ENCODE measurements around the gene DENND2C. TPM values are rescaled to one million over a fixed set of nuclear protein-coding genes. Genes with fewer than 3 reads are reported as not detected.

The DENND2C gene
- total RNA-seq, 2 donors from 2014 or later = 2.9 to 10.6 TPM

DNA sequence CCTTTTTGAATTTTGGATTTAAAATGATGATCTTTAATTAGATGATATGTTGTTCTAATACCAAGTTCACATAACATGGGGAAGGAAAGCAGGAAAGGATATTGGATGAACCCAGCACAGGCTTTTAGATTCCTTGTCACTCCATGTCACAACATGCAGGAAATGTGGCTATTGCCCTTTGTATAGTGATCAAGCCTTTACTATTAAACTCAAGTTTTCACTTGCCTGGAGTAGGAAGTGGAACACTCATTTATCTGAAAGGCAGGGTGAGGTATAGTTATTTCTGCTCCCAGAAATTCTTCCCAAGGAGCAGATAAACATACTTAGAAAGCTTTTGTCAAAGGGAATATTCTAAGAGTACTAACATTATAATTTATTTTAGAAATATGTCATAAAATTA, 51.2 kb downstream of the DENND2C start:
- DNase-seq (ENCODE audit: low spot score) = peak; percentile 15
- no peaks in the 10 kb centered on the region for H3K4me1 ChIP-seq (replicated peaks)
- no peak overlapping the region for H3K27ac ChIP-seq
- H3K4me3 ChIP-seq = no peak overlapping the region
- no peaks in the 10 kb centered on the region for H3K36me3 ChIP-seq
- no peaks in the 10 kb centered on the region for H3K9me3 ChIP-seq
- no peaks in the 10 kb centered on the region for H3K27me3 ChIP-seq (replicated peaks; ENCODE audit: insufficient read depth)
- intact Hi-C loops (cut with DNase I) = no loop called here
- TF ChIP-seq POLR2AphosphoS5 (IDR thresholded peaks at IDR 0.05) (peak; percentile 49), POLR2A (IDR thresholded peaks at IDR 0.05) (no peak)

DNA sequence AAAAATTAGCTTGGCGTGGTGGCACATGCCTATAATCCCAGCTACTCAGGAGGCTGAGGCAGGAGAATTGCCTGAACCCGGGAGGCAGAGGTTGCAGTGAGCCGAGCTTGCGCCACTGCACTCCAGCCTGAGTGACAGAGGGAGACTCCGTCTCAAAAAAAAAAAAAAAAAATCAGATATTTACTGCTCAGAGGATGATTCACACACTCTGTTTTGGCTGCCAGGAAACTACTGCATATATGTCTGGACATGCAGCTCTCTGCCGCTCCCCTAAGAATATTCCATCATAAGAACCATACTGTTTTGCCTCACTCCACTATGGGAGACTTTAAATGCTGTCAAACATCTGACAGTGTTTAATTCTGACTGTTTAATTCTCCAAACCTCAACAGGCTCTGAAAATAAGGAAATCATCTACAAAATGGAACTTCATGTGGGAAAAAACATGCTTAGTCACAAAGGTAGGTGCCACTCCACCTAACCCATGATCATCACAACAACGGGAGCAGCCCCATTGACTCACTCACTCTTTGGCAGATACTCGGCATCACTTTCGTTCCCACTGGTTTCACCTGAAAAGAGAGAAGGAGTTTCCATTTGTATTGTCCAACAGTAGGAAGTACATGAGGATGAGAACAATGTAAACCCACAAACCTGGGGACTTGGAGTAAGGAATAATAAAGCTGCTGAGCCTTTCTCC, 59.2 kb downstream of the DENND2C start:
- no peaks in the 10 kb centered on the region for H3K36me3 ChIP-seq
- DNase-seq (ENCODE audit: low spot score) = peak; percentile 63
- H3K9me3 ChIP-seq = no peaks in the 10 kb centered on the region
- WGBS = 63% methylated on average over 9 of the region's 9 CpGs
- H3K27ac ChIP-seq = peak overlapping the region in 1 of 2 donors; percentile 25
- intact Hi-C loops (cut with DNase I) = no loop called here
- H3K27me3 ChIP-seq (replicated peaks; ENCODE audit: insufficient read depth) = no peaks in the 10 kb centered on the region
- no peaks in the 10 kb centered on the region for H3K4me1 ChIP-seq (replicated peaks)
- TF ChIP-seq POLR2AphosphoS5 (IDR thresholded peaks at IDR 0.05) (peak; percentile 58), POLR2A (IDR thresholded peaks at IDR 0.05) (peak; percentile 19)
- TF ChIP-seq, protein P1, sequence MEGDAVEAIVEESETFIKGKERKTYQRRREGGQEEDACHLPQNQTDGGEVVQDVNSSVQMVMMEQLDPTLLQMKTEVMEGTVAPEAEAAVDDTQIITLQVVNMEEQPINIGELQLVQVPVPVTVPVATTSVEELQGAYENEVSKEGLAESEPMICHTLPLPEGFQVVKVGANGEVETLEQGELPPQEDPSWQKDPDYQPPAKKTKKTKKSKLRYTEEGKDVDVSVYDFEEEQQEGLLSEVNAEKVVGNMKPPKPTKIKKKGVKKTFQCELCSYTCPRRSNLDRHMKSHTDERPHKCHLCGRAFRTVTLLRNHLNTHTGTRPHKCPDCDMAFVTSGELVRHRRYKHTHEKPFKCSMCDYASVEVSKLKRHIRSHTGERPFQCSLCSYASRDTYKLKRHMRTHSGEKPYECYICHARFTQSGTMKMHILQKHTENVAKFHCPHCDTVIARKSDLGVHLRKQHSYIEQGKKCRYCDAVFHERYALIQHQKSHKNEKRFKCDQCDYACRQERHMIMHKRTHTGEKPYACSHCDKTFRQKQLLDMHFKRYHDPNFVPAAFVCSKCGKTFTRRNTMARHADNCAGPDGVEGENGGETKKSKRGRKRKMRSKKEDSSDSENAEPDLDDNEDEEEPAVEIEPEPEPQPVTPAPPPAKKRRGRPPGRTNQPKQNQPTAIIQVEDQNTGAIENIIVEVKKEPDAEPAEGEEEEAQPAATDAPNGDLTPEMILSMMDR (IDR thresholded peaks at IDR 0.05) = no peak
- no peak overlapping the region for H3K4me3 ChIP-seq

DNA sequence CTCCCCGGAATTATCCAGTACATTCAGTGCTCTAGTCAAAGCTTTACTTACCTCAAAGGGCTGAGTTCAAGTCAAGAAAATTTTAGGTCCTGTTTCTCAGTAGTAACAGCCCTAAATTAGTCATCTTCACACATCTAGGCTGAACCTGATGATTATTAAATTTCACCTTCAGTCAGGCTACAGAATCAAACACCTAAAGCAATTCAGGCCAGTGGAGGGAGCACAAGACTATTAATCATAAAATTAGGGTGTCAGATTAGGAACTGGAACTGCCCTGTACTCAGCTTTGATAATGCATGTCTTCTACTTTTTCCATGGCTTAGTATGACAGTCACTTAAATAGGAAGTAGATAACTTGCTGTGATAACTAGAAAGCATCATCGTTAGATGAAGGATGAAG, 60.0 kb downstream of the DENND2C start:
- H3K36me3 ChIP-seq = no peaks in the 10 kb centered on the region
- no peaks in the 10 kb centered on the region for H3K4me1 ChIP-seq (replicated peaks)
- no peaks in the 10 kb centered on the region for H3K27me3 ChIP-seq (replicated peaks; ENCODE audit: insufficient read depth)
- TF ChIP-seq, protein P1 (IDR thresholded peaks at IDR 0.05) = no peak
- TF ChIP-seq POLR2A (IDR thresholded peaks at IDR 0.05) (no peak), POLR2AphosphoS5 (IDR thresholded peaks at IDR 0.05) (no peak)
- WGBS = 92% methylated on average over 2 of the region's 2 CpGs
- no peaks in the 10 kb centered on the region for H3K9me3 ChIP-seq
- H3K27ac ChIP-seq = no peak overlapping the region
- no peak overlapping the region for H3K4me3 ChIP-seq
- intact Hi-C loops (cut with DNase I) = no loop called here
- DNase-seq (ENCODE audit: low spot score) = no peak

DNA sequence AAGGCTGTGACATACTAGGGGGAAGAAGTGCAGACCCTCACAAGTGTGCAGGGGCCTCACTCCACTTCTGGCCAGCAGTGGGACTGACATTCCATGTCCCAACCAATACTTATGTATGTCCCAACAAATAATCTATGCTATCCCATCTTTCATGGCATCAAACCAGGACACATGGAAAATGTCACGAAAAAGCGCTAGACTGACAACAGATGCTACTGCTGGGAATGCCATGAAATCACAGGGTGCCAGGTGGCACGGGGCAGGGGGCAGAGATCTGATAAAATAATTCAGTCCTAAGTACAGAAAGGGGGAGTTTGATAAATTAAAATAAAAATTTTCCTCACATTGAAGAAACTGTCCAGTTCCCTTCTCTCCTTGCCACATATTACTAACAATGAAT, 60.8 kb downstream of the DENND2C start:
- H3K4me1 ChIP-seq (replicated peaks) = no peaks in the 10 kb centered on the region
- WGBS = 92% methylated on average over 3 of the region's 3 CpGs
- no peaks in the 10 kb centered on the region for H3K9me3 ChIP-seq
- intact Hi-C loops (cut with DNase I) = no loop called here
- no peaks in the 10 kb centered on the region for H3K36me3 ChIP-seq
- H3K27me3 ChIP-seq (replicated peaks; ENCODE audit: insufficient read depth) = no peaks in the 10 kb centered on the region
- H3K27ac ChIP-seq = no peak overlapping the region
- H3K4me3 ChIP-seq = no peak overlapping the region
- TF ChIP-seq POLR2A (IDR thresholded peaks at IDR 0.05) (no peak), POLR2AphosphoS5 (IDR thresholded peaks at IDR 0.05) (no peak)
- TF ChIP-seq, protein P1 (IDR thresholded peaks at IDR 0.05) = no peak
- DNase-seq (ENCODE audit: low spot score) = no peak

DNA sequence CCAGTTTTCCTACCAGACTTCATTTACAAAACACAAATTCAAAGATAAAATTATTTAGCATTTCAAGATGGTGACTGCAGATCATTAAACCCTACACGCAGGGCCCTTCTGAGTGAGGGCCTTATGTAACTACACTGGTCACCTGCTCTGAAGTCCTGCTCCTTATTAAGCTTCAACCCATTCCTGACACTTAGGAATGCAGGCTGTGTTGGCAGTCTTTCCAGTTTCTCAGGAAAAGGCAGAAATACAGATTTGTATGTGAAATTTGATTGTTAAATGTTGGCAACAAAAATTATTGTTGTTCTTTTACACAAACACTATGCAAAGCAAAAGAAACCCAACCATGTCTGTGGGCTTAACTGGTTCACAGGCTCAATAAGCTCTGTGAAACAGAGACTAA, 62.6 kb downstream of the DENND2C start:
- DNase-seq (ENCODE audit: low spot score) = no peak
- Histone ChIP-seq H3K27ac (no peak overlapping the region), H3K4me3 (no peak overlapping the region), H3K4me1 (replicated peaks) (no peaks in the 10 kb centered on the region), H3K27me3 (replicated peaks; ENCODE audit: insufficient read depth) (no peaks in the 10 kb centered on the region), H3K36me3 (no peaks in the 10 kb centered on the region), H3K9me3 (no peaks in the 10 kb centered on the region)
- TF ChIP-seq, protein P1 (IDR thresholded peaks at IDR 0.05) = no peak
- TF ChIP-seq POLR2A (IDR thresholded peaks at IDR 0.05) = no peak
- no peak for TF ChIP-seq POLR2AphosphoS5 (IDR thresholded peaks at IDR 0.05)
- WGBS = 72% methylated on average over 1 of the region's 1 CpG
- intact Hi-C loops (cut with DNase I) = no loop called here

All from prostate gland (tissue), 2 donors.